GM18511 (cell line): ENCODE data around the gene RIPOR2.

Source experiments
- ATAC-seq: cut with Tn5 transposase; IDR thresholded peaks from one replicate; pipeline ENCODE4 v1.9.1; 2021; ENCODE audit warnings: mild to moderate bottlenecking, moderate library complexity; ENCODE audit not compliant: unreplicated experiment

The RIPOR2 gene

GRCh38 chr6:24824142-24824938 lies 111.4 kb downstream of the RIPOR2 start:
- ATAC-seq, result no peak

- no peak for ATAC-seq
Observed at GRCh38 chr6:24823185-24823584, 112.6 kb downstream of the RIPOR2 start.

- ATAC-seq, result no peak
Observed at GRCh38 chr6:24822696-24823095, 113.1 kb downstream of the RIPOR2 start.

GRCh38 chr6:24821860-24822444 lies 113.8 kb downstream of the RIPOR2 start:
- no peak for ATAC-seq

- no peak for ATAC-seq
Observed at GRCh38 chr6:24818346-24818745, 117.4 kb downstream of the RIPOR2 start.

GRCh38 chr6:24809728-24810127 lies 126.0 kb downstream of the RIPOR2 start:
- ATAC-seq, result no peak

- no peak for ATAC-seq
Observed at GRCh38 chr6:24807584-24807983, 128.2 kb downstream of the RIPOR2 start.

- no peak for ATAC-seq
Observed at GRCh38 chr6:24802271-24803059, 133.3 kb downstream of the RIPOR2 start.

GRCh38 chr6:24799541-24799915 lies 136.2 kb downstream of the RIPOR2 start:
- no peak for ATAC-seq

GRCh38 chr6:24798740-24799540 lies 136.8 kb downstream of the RIPOR2 start, which contains the start of gene ARMH2:
ARMH2 (minus strand) TSS chr6:24798917; CDS start chr6:24798857, 60 bp downstream.
- no peak for ATAC-seq

GRCh38 chr6:24797596-24798216 lies 138.1 kb downstream of the RIPOR2 start:
- ATAC-seq, result no peak

GRCh38 chr6:24796616-24797290 lies 139.0 kb downstream of the RIPOR2 start:
- ATAC-seq, result no peak

GRCh38 chr6:24795106-24795505 lies 140.7 kb downstream of the RIPOR2 start:
- no peak for ATAC-seq

- ATAC-seq, result no peak
Observed at GRCh38 chr6:24788031-24788665, 147.6 kb downstream of the RIPOR2 start.

- no peak for ATAC-seq
Observed at GRCh38 chr6:24780206-24780605, 155.6 kb downstream of the RIPOR2 start.

- no peak for ATAC-seq
Observed at GRCh38 chr6:24779416-24780016, 156.2 kb downstream of the RIPOR2 start.

- no peak for ATAC-seq
Observed at GRCh38 chr6:24778878-24779277, 156.9 kb downstream of the RIPOR2 start.

GRCh38 chr6:24778121-24778520 lies 157.6 kb downstream of the RIPOR2 start:
- no peak for ATAC-seq

- no peak for ATAC-seq
Observed at GRCh38 chr6:24777227-24777626, 158.5 kb downstream of the RIPOR2 start.
